ENCODE data around the gene CREB5.
"Not testable (repeated sequence)": the region's sequence is repeated elsewhere in the genome, so short reads cannot be mapped to it uniquely, and the experiment has no call there.

Gene CREB5

DNA sequence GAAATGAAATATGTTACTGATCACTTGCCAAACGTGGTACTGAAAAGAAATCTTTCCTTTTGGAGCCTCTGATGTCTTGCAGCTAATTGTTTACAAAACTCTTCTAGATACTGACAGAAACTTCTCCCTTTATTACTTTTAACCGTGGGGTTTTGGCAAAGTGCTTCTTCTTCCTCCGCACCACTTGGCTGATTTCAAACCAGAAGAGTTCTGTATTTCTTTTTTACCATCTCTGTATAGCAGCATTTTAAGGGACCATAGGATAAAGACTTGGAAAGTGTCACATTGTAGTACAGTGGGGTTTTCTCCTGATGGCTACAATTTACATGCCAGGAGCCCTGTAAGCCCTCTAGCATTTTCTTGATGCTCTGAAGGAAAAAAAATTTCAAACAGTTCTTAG is 21.9 kb upstream of the CREB5 start:
- TF ChIP-seq, protein P1, sequence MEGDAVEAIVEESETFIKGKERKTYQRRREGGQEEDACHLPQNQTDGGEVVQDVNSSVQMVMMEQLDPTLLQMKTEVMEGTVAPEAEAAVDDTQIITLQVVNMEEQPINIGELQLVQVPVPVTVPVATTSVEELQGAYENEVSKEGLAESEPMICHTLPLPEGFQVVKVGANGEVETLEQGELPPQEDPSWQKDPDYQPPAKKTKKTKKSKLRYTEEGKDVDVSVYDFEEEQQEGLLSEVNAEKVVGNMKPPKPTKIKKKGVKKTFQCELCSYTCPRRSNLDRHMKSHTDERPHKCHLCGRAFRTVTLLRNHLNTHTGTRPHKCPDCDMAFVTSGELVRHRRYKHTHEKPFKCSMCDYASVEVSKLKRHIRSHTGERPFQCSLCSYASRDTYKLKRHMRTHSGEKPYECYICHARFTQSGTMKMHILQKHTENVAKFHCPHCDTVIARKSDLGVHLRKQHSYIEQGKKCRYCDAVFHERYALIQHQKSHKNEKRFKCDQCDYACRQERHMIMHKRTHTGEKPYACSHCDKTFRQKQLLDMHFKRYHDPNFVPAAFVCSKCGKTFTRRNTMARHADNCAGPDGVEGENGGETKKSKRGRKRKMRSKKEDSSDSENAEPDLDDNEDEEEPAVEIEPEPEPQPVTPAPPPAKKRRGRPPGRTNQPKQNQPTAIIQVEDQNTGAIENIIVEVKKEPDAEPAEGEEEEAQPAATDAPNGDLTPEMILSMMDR (IDR thresholded peaks at IDR 0.05; ENCODE audit: insufficient read depth, missing control alignments), result no peak
- no peak for FAIRE-seq
- no peak for DNase-seq (ENCODE audit: insufficient read length, low spot score)

GRCh38 chr7:28392289-28392688 is 20.0 kb upstream of the CREB5 start:
- FAIRE-seq, result no peak

DNA sequence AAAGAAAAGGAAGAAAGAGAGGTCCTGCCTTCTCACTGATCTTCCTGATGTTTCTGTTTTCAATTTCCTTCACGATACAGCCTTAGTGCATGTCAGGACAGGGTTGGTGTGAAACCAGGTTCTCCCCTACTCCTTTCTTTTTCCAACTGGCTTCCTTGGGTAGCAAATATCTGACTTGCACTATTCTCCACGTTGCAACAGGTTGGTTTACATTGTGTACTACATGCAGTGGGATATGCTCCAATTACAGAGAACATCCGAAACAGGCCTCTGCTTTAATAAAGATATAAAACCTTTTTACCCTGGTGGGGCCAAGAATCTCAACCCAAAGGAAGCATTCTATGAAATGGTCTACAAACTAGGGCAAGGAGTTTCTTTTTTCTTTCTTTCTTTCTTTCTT is 16.9 kb upstream of the CREB5 start:
- TF ChIP-seq, protein P1 (IDR thresholded peaks at IDR 0.05; ENCODE audit: insufficient read depth, missing control alignments), result no peak
- DNase-seq (ENCODE audit: insufficient read length, low spot score) (no peak), FAIRE-seq (no peak)

More at GRCh38 chr7:28392289-28392688, 20.0 kb upstream of the CREB5 start:
- no peak for DNase-seq (ENCODE audit: insufficient read length, low spot score)
- TF ChIP-seq, protein P1 (IDR thresholded peaks at IDR 0.05; ENCODE audit: insufficient read depth, missing control alignments), result no peak

DNA sequence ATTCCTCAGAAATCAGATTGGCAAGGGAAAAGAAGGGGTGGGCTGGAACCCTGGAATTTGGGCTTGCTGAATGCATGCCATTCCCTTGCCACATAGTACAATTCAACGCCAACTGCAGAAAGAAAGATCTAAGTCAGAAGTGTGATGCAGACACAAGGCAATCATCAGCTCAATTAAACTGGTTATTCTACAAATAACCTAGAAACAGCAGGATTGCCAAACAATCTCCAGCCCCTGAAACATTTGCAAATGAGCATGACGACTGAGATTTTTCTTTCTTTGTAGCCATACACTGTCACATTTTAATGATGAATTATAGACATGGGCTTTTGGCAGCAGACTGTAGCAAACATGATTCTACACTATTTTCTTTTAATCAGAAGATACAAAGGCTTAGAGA is 16.5 kb upstream of the CREB5 start:
- TF ChIP-seq, protein P1 (IDR thresholded peaks at IDR 0.05; ENCODE audit: insufficient read depth, missing control alignments), result no peak
- FAIRE-seq (no peak), DNase-seq (ENCODE audit: insufficient read length, low spot score) (no peak)

GRCh38 chr7:28397141-28397540 is 15.2 kb upstream of the CREB5 start:
- DNase-seq (ENCODE audit: insufficient read length, low spot score) (no peak), FAIRE-seq (no peak)
- TF ChIP-seq, protein P1 (IDR thresholded peaks at IDR 0.05; ENCODE audit: insufficient read depth, missing control alignments), result no peak

- FAIRE-seq (no peak), DNase-seq (ENCODE audit: insufficient read length, low spot score) (no peak)
- TF ChIP-seq, protein P1 (IDR thresholded peaks at IDR 0.05; ENCODE audit: insufficient read depth, missing control alignments), result no peak
These were observed 11.4 kb upstream of the CREB5 start for GRCh38 chr7:28400838-28401360.

- not testable (repeated sequence) for FAIRE-seq
These were observed 10.8 kb upstream of the CREB5 start for GRCh38 chr7:28401567-28401966.

GRCh38 chr7:28405662-28406061 is 6.7 kb upstream of the CREB5 start:
- DNase-seq (ENCODE audit: insufficient read length, low spot score) (no peak), FAIRE-seq (no peak)
- TF ChIP-seq, protein P1 (IDR thresholded peaks at IDR 0.05; ENCODE audit: insufficient read depth, missing control alignments), result no peak

More at GRCh38 chr7:28401567-28401966, 10.8 kb upstream of the CREB5 start:
- not testable (repeated sequence) for DNase-seq (ENCODE audit: insufficient read length, low spot score)

All from D721Med (cell line).